NT2/D1 (cell line): Measurements from ENCODE around the gene PFDN4.
A peak's percentile ranks its signal among the peaks of the same experiment; 100 is the strongest.
"Not testable (repeated sequence)": the region's sequence is repeated elsewhere in the genome, so short reads cannot be mapped to it uniquely, and the experiment has no call there.

Experiments used
- DNase-seq: peaks from one replicate; pipeline ENCODE4 v3.0.0-alpha.2; 2011; ENCODE audit warnings: low read depth, low spot score
- H3K27me3 ChIP-seq: 2 replicates; pipeline ENCODE4 v1.6.0; 2011; ENCODE audit warnings: mild to moderate bottlenecking; ENCODE audit not compliant: insufficient read length, insufficient read depth
- H3K36me3 ChIP-seq: 2 replicates; pipeline ENCODE4 v1.6.1; 2011; ENCODE audit warnings: mild to moderate bottlenecking, low read length, mixed read lengths; ENCODE audit not compliant: insufficient read depth, insufficient read length
- H3K4me1 ChIP-seq: 2 replicates; pipeline ENCODE4 v1.5.1; 2011; ENCODE audit not compliant: insufficient read depth, insufficient read length
- H3K4me3 ChIP-seq: 2 replicates; pipeline ENCODE4 v1.5.1; 2011; ENCODE audit warnings: low read depth; ENCODE audit not compliant: insufficient read length
- H3K9ac ChIP-seq: 2 replicates; pipeline ENCODE4 v1.6.0; 2011; ENCODE audit warnings: low read depth; ENCODE audit not compliant: insufficient read length
- H3K9me3 ChIP-seq: 2 replicates; pipeline ENCODE4 v1.5.1; 2011; ENCODE audit warnings: mild to moderate bottlenecking, low read length; ENCODE audit not compliant: insufficient read depth
- SUZ12 ChIP-seq: IDR thresholded peaks from 2 replicates; pipeline ENCODE4 v1.6.1; 2011; ENCODE audit not compliant: insufficient read length, insufficient read depth; ENCODE audit errors: extremely low read depth
- YY1 ChIP-seq: IDR thresholded peaks from 2 replicates; pipeline ENCODE4 v1.6.1; 2011; ENCODE audit not compliant: insufficient read length, insufficient read depth
- ZNF274 ChIP-seq: IDR thresholded peaks from 2 replicates; pipeline ENCODE4 v1.6.1; 2011; ENCODE audit warnings: mild to moderate bottlenecking, low read depth, low read length

Gene PFDN4

GRCh38 chr20:54263116-54263690 lies 55.3 kb downstream of the PFDN4 start:
- H3K9me3 ChIP-seq: no peaks in the 10 kb centered on the region
- TF ChIP-seq YY1: no peak
- TF ChIP-seq ZNF274: no peak
- no peak for TF ChIP-seq SUZ12
- no peak overlapping the region for H3K9ac ChIP-seq
- no peaks in the 10 kb centered on the region for H3K36me3 ChIP-seq
- no peaks in the 10 kb centered on the region for H3K27me3 ChIP-seq
- no peak for DNase-seq
- H3K4me1 ChIP-seq: peaks cover 4% of the 10 kb centered on the region
- no peak overlapping the region for H3K4me3 ChIP-seq

DNA sequence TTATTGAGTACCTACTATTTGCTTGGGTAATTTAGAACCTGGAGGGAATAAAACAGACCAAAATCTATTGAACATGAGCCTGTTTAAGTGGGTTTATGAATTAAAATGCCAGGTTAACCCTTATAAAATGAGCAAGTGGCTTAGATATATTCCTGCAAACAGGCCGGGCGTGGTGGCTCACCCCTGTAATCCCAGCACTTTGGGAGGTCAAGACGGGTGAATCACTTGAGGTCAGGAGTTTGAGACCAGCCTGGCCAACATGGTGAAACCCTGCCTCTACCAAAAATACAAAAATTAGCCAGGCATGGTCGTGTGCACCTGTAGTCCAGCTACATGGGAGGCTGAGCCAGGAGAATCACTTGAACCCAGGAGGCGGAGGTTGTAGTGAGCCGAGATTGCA lies 57.9 kb downstream of the PFDN4 start:
- not testable (repeated sequence) for H3K27me3 ChIP-seq

GRCh38 chr20:54266844-54267243 lies 59.0 kb downstream of the PFDN4 start:
- H3K4me1 ChIP-seq: peaks cover 4% of the 10 kb centered on the region
- TF ChIP-seq YY1 (no peak), ZNF274 (no peak), SUZ12 (no peak)
- H3K4me3 ChIP-seq: no peak overlapping the region
- no peak overlapping the region for H3K9ac ChIP-seq
- H3K9me3 ChIP-seq: no peaks in the 10 kb centered on the region
- H3K27me3 ChIP-seq: no peaks in the 10 kb centered on the region
- H3K36me3 ChIP-seq: no peaks in the 10 kb centered on the region
- no peak for DNase-seq

More for the DNA sequence above, 57.9 kb downstream of the PFDN4 start:
- not testable (repeated sequence) for DNase-seq, H3K36me3 ChIP-seq, H3K4me3 ChIP-seq, H3K4me1 ChIP-seq, H3K9ac ChIP-seq, H3K9me3 ChIP-seq

DNA sequence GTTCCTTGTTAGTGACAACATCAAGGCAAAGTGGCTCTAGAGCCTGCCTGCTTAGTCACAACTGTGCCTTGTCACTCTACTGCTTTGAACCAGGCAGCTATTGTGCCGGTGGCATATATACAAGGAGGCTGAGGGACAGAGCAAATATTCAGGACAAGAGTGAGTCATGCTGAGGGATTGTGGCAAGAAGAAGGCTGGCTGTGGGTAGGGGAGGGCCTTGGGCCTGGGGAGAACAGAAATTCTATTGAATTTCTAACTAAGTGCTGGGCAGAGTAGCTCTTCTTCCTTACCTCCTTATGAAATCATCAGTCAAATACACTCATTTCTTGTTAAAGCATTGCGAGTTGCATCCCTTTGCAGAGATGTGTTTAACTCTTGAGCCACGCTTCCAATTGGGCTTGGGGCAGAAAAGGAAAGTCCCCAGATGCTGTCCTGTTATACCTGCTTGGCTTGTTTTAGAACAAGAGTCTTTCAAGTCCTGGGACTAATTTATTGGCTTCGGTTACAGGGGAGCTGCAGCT lies 59.7 kb downstream of the PFDN4 start:
- TF ChIP-seq SUZ12 (no peak), ZNF274 (no peak), YY1 (no peak)
- Histone ChIP-seq H3K36me3 (no peaks in the 10 kb centered on the region), H3K4me1 (peaks cover 4% of the 10 kb centered on the region), H3K9ac (no peak overlapping the region), H3K4me3 (no peak overlapping the region), H3K9me3 (no peaks in the 10 kb centered on the region), H3K27me3 (no peaks in the 10 kb centered on the region)
- peak; percentile 40 for DNase-seq

GRCh38 chr20:54268941-54269340 lies 61.1 kb downstream of the PFDN4 start:
- Histone ChIP-seq H3K4me3 (no peak overlapping the region), H3K9me3 (no peaks in the 10 kb centered on the region), H3K4me1 (peaks cover 4% of the 10 kb centered on the region), H3K9ac (no peak overlapping the region), H3K36me3 (no peaks in the 10 kb centered on the region), H3K27me3 (no peaks in the 10 kb centered on the region)
- DNase-seq: peak; percentile 38
- TF ChIP-seq SUZ12 (no peak), ZNF274 (no peak), YY1 (no peak)
